SK-N-SH (cell line): ENCODE data around the gene AKAP12.

Experiments used
- EP300 ChIP-seq, 2 experiments: IDR thresholded peaks; 2 replicates each; pipeline versions ENCODE4 v1.4.0 to v1.6.1; 2012; ENCODE audit warnings: borderline replicate concordance in 1 of 2, low read depth in 1 of 2, low read length in 1 of 2
- POLR2AphosphoS5 ChIP-seq: IDR thresholded peaks from 2 replicates; pipeline ENCODE4 v1.6.1; 2012; ENCODE audit warnings: low read depth, low read length
- RAD21 ChIP-seq: IDR thresholded peaks from 2 replicates; pipeline ENCODE4 v1.6.1; 2012; ENCODE audit warnings: mild to moderate bottlenecking, low read length
- SIN3A ChIP-seq: IDR thresholded peaks from 2 replicates; pipeline ENCODE4 v1.6.1; 2012; ENCODE audit warnings: low read depth, mild to moderate bottlenecking, low read length, moderate library complexity, borderline replicate concordance
- TF ChIP-seq, protein P1 (sequence below): fragments of 150-350 bp; IDR thresholded peaks from 2 replicates; pipeline ENCODE4 v1.6.1; 2017; ENCODE audit warnings: antibody characterized with exemption, low read length, low read depth, borderline replicate concordance
- TF ChIP-seq, protein P2 (sequence below): fragments of 200-600 bp; sonication (generic); IDR thresholded peaks from 2 replicates; pipeline ENCODE4 v1.6.1; 2017; ENCODE audit warnings: antibody characterized with exemption, mild to moderate bottlenecking, moderate library complexity
- TF ChIP-seq, protein P3 (sequence below): IDR thresholded peaks from 2 replicates; pipeline ENCODE4 v1.4.0; 2012; ENCODE audit warnings: low read depth

DNA sequence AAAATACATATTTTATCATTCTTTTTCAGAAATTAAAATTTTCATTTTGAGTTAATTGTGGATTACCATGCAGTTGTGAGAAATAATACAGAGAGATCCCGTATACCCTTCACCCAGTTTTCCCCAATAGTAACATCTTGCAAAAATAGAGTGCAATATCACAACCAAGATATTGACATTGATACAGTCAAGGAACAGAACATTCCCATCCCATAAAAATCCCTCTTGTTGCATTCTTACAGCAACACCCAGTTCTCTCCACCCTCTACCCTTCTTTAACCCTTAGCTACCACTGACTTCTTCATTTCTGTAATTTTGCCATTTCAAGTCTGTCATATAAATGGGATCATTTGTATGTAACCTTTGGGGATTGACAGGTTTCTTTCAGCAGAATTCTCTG, 6.9 kb upstream of the AKAP12 start:
- TF ChIP-seq RAD21 = no peak
- TF ChIP-seq, protein P1, sequence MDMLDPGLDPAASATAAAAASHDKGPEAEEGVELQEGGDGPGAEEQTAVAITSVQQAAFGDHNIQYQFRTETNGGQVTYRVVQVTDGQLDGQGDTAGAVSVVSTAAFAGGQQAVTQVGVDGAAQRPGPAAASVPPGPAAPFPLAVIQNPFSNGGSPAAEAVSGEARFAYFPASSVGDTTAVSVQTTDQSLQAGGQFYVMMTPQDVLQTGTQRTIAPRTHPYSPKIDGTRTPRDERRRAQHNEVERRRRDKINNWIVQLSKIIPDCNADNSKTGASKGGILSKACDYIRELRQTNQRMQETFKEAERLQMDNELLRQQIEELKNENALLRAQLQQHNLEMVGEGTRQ = no peak
- TF ChIP-seq, protein P2, sequence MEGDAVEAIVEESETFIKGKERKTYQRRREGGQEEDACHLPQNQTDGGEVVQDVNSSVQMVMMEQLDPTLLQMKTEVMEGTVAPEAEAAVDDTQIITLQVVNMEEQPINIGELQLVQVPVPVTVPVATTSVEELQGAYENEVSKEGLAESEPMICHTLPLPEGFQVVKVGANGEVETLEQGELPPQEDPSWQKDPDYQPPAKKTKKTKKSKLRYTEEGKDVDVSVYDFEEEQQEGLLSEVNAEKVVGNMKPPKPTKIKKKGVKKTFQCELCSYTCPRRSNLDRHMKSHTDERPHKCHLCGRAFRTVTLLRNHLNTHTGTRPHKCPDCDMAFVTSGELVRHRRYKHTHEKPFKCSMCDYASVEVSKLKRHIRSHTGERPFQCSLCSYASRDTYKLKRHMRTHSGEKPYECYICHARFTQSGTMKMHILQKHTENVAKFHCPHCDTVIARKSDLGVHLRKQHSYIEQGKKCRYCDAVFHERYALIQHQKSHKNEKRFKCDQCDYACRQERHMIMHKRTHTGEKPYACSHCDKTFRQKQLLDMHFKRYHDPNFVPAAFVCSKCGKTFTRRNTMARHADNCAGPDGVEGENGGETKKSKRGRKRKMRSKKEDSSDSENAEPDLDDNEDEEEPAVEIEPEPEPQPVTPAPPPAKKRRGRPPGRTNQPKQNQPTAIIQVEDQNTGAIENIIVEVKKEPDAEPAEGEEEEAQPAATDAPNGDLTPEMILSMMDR = no peak
- no peak for TF ChIP-seq SIN3A
- no peak for TF ChIP-seq EP300 (IDR thresholded peaks at IDR 0.05; ENCODE audit: borderline replicate concordance in 1 of 2, low read depth in 1 of 2, low read length in 1 of 2)
- TF ChIP-seq, protein P3, sequence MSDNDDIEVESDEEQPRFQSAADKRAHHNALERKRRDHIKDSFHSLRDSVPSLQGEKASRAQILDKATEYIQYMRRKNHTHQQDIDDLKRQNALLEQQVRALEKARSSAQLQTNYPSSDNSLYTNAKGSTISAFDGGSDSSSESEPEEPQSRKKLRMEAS = no peak
- TF ChIP-seq POLR2AphosphoS5 = no peak
